WTC11 (cell line): ENCODE results near the gene CAMSAP1. TPM values are rescaled to one million over a fixed set of nuclear protein-coding genes. Genes with fewer than 3 reads are reported as not detected.

ENCODE experiments used
- ATAC-seq: fragments of 200-7000 bp; cut with Tn5 transposase; 2 replicates; pipeline ENCODE4 v1.10.0; 2021; ENCODE audit warnings: mild to moderate bottlenecking, moderate library complexity
- CTCF ChIA-PET: fragments of 300-600 bp; sonication (Branson Sonifier 250); formaldehyde crosslinking; loops from one replicate; lab custom pipeline; 2021; ENCODE audit warnings: antibody characterized with exemption; lab: Charles Lee
- POLR2A ChIA-PET: fragments of 350-600 bp; sonication (Branson Sonifier 250); formaldehyde crosslinking; loops from one replicate; lab custom pipeline; 2021; ENCODE audit warnings: antibody characterized with exemption; lab: Charles Lee
- DNase-seq: peaks from one replicate; pipeline ENCODE4 v3.0.0; 2021; ENCODE audit warnings: low spot score
- H3K27ac Mint-ChIP-seq: 2 replicates; pipeline ENCODE4 v1.8.0; 2021; ENCODE audit warnings: mixed read lengths
- H3K27me3 Mint-ChIP-seq: 2 replicates; pipeline ENCODE4 v1.8.0; 2021; ENCODE audit warnings: low read depth, mild to moderate bottlenecking, moderate library complexity, mixed read lengths
- H3K36me3 Mint-ChIP-seq: 2 replicates; pipeline ENCODE4 v1.8.0; 2021; ENCODE audit warnings: mixed read lengths
- H3K4me1 Mint-ChIP-seq: 2 replicates; pipeline ENCODE4 v1.8.0; 2022; ENCODE audit warnings: mixed read lengths
- H3K4me3 Mint-ChIP-seq: 2 replicates; pipeline ENCODE4 v1.8.0; 2021; ENCODE audit warnings: mild to moderate bottlenecking, moderate library complexity, mixed read lengths
- H3K9me3 Mint-ChIP-seq: 2 replicates; pipeline ENCODE4 v1.8.0; 2021; ENCODE audit warnings: mixed read lengths
- ARID4B ChIP-seq: sonication (generic); formaldehyde crosslinking; IDR thresholded peaks from 2 replicates; pipeline ENCODE4 v1.8.0; 2023; ENCODE audit warnings: missing genetic modification reagents, mild to moderate bottlenecking, borderline replicate concordance
- ATF1 ChIP-seq: sonication (generic); formaldehyde crosslinking; IDR thresholded peaks from 2 replicates; pipeline ENCODE4 v1.8.1; 2023; ENCODE audit warnings: mild to moderate bottlenecking, moderate library complexity, missing genetic modification reagents
- ATF3 ChIP-seq: sonication (generic); formaldehyde crosslinking; conservative IDR thresholded peaks from 2 replicates; pipeline ENCODE4 v1.8.1; 2022; ENCODE audit warnings: mild to moderate bottlenecking, missing genetic modification reagents
- ATF6 ChIP-seq: sonication (generic); formaldehyde crosslinking; IDR thresholded peaks from 2 replicates; pipeline ENCODE4 v1.8.1; 2023; ENCODE audit warnings: mild to moderate bottlenecking, missing genetic modification reagents
- FOXP1 ChIP-seq: sonication (generic); formaldehyde crosslinking; IDR thresholded peaks from 2 replicates; pipeline ENCODE4 v1.8.0; 2022; ENCODE audit warnings: missing genetic modification reagents, mild to moderate bottlenecking, moderate library complexity, borderline replicate concordance
- KAT7 ChIP-seq: sonication (generic); formaldehyde crosslinking; IDR thresholded peaks from 2 replicates; pipeline ENCODE4 v1.8.1; 2023; ENCODE audit warnings: missing genetic modification reagents, mild to moderate bottlenecking, borderline replicate concordance
- MAX ChIP-seq: sonication (generic); formaldehyde crosslinking; IDR thresholded peaks from 2 replicates; pipeline ENCODE4 v1.8.0; 2022; ENCODE audit warnings: mild to moderate bottlenecking, missing genetic modification reagents
- MLX ChIP-seq: sonication (generic); formaldehyde crosslinking; IDR thresholded peaks from 2 replicates; pipeline ENCODE4 v1.8.1; 2023; ENCODE audit warnings: mild to moderate bottlenecking, missing genetic modification reagents, moderate library complexity
- PRDM15 ChIP-seq: sonication (generic); formaldehyde crosslinking; IDR thresholded peaks from 2 replicates; pipeline ENCODE4 v1.8.0; 2022; ENCODE audit warnings: missing genetic modification reagents
- ZBTB43 ChIP-seq: sonication (generic); formaldehyde crosslinking; IDR thresholded peaks from 2 replicates; pipeline ENCODE4 v1.8.1; 2023; ENCODE audit warnings: mild to moderate bottlenecking, missing genetic modification reagents
- ZNF138 ChIP-seq: sonication (generic); formaldehyde crosslinking; conservative IDR thresholded peaks from 2 replicates; pipeline ENCODE4 v1.8.1; 2022; ENCODE audit warnings: mild to moderate bottlenecking, moderate library complexity, missing genetic modification reagents
- ZNF396 ChIP-seq: fragments of 250-450 bp; sonication (Bioruptor Pico); IDR thresholded peaks from 2 replicates; pipeline ENCODE4 v1.8.0; 2021; ENCODE audit warnings: mild to moderate bottlenecking, moderate library complexity, borderline replicate concordance
- ZSCAN18 ChIP-seq: fragments of 250-450 bp; sonication (Bioruptor Pico); IDR thresholded peaks from 2 replicates; pipeline ENCODE4 v2.1.2; 2022; ENCODE audit warnings: mild to moderate bottlenecking, moderate library complexity
- total RNA-seq: library from RNA; stranded (reverse); gene quantifications from 3 replicates; pipeline ENCODE4 v1.2.3, GENCODE V29; 2021

The CAMSAP1 gene
- total RNA-seq, 1 experiment from 2014 or later: 40.5 TPM

GRCh38 chr9:135772056-135772646, 135.2 kb downstream of the CAMSAP1 start (continued):
- TF ChIP-seq PRDM15 (CRISPR knock-in tag) (no peak), ARID4B (CRISPR knock-in tag) (no peak), ZNF138 (no peak), ATF6 (no peak)

GRCh38 chr9:135771401-135772051, 135.8 kb downstream of the CAMSAP1 start:
- Mint-ChIP-seq H3K4me3 (no peak overlapping the region), H3K27ac (no peak overlapping the region), H3K27me3 (no peaks in the 10 kb centered on the region), H3K9me3 (0 out of 2 replicates have a peak, but pooled peaks cover 3% of the 10 kb centered on the region), H3K36me3 (no peaks in the 10 kb centered on the region), H3K4me1 (no peaks in the 10 kb centered on the region)
- ATAC-seq (no peak), DNase-seq (no peak)
- ChIA-PET CTCF (interaction anchor here (1.8 kb wide), 1 partner anchor 9 kb away, joined by 5 read pairs; no protein-coding TSS in a partner anchor), POLR2A (no interaction called here)
- TF ChIP-seq ZSCAN18 (CRISPR knock-in tag): no peak
- TF ChIP-seq ZNF396: no peak
- TF ChIP-seq ATF3 (CRISPR knock-in tag): no peak
- no peak for TF ChIP-seq ARID4B (CRISPR knock-in tag)
- TF ChIP-seq KAT7: no peak
- TF ChIP-seq FOXP1 (CRISPR knock-in tag): no peak
- TF ChIP-seq ZBTB43 (CRISPR knock-in tag): no peak
- TF ChIP-seq MAX (CRISPR knock-in tag): no peak
- no peak for TF ChIP-seq ATF1 (CRISPR knock-in tag)
- no peak for TF ChIP-seq MLX (CRISPR knock-in tag)
